GM23338 (cell line): ENCODE results near the gene RIN3.

Experiments used
- EZH2 ChIP-seq: fragments of 200-600 bp; sonication (generic); IDR thresholded peaks from one replicate; pipeline ENCODE4 v1.8.0; 2017; ENCODE audit warnings: antibody characterized with exemption, mild to moderate bottlenecking, low read depth; ENCODE audit not compliant: unreplicated experiment
- EZH2phosphoT487 ChIP-seq: fragments of 200-600 bp; sonication (generic); IDR thresholded peaks from one replicate; pipeline ENCODE4 v1.8.1; 2018; ENCODE audit warnings: antibody characterized with exemption; ENCODE audit not compliant: unreplicated experiment
- TF ChIP-seq, protein P1 (sequence below), 2 experiments: fragments of 200-600 bp in 1 of 2; sonication (generic) in 1 of 2; conservative IDR thresholded peaks; 2 replicates each; pipeline versions ENCODE4 v1.5.1 to v1.6.1; 2016 to 2017; ENCODE audit warnings: antibody characterized with exemption in 2 of 2, low read depth in 2 of 2, mild to moderate bottlenecking in 2 of 2, moderate library complexity in 1 of 2

DNA sequence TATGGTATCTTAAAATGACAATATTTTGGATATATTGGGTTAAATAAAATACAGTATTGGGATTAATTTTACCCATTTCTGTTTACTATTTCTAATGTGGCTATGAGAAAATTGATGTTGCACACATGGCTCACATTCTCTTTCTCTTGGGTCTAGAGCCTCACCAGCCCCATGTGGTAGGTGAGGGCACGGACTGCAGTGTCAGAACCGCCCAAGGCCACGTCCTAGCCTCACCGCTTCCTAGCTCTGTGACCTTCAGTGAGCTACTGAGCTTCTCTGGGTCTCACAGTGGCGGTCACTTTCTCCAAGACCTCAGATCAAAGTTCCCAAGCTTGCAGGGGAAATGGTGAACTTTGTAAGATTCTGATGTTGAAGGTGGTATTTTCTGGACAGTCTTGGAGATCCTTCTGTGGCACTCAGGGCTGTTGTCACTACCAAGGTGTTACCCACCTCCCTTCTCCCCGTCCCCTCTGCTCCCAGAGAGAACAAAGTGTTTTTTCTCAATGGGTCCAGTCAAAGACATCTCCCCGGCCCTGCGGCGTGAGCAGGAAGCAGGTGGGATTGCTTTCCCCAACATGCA lies 87.6 kb downstream of the RIN3 start:
- TF ChIP-seq, protein P1, sequence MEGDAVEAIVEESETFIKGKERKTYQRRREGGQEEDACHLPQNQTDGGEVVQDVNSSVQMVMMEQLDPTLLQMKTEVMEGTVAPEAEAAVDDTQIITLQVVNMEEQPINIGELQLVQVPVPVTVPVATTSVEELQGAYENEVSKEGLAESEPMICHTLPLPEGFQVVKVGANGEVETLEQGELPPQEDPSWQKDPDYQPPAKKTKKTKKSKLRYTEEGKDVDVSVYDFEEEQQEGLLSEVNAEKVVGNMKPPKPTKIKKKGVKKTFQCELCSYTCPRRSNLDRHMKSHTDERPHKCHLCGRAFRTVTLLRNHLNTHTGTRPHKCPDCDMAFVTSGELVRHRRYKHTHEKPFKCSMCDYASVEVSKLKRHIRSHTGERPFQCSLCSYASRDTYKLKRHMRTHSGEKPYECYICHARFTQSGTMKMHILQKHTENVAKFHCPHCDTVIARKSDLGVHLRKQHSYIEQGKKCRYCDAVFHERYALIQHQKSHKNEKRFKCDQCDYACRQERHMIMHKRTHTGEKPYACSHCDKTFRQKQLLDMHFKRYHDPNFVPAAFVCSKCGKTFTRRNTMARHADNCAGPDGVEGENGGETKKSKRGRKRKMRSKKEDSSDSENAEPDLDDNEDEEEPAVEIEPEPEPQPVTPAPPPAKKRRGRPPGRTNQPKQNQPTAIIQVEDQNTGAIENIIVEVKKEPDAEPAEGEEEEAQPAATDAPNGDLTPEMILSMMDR (conservative IDR thresholded peaks at IDR 0.05; ENCODE audit: low read depth in 2 of 2) = no peak
- no peak for TF ChIP-seq EZH2
- TF ChIP-seq EZH2phosphoT487 = no peak
